DOHH2 (cell line): Measurements from ENCODE around the gene DYTN.

ENCODE experiments used
- EZH2phosphoT487 ChIP-seq: fragments of 200-600 bp; sonication (generic); IDR thresholded peaks from 2 replicates; pipeline ENCODE4 v1.6.1; 2017; ENCODE audit warnings: borderline replicate concordance, mild to moderate bottlenecking, antibody characterized with exemption, low read length, moderate library complexity, mixed read lengths
- TF ChIP-seq, protein P1 (sequence below): fragments of 200-600 bp; sonication (generic); IDR thresholded peaks from one replicate; pipeline ENCODE4 v1.5.1; 2014; ENCODE audit warnings: antibody characterized with exemption, mild to moderate bottlenecking, low read depth, low read length; ENCODE audit not compliant: poor library complexity, severe bottlenecking

DNA sequence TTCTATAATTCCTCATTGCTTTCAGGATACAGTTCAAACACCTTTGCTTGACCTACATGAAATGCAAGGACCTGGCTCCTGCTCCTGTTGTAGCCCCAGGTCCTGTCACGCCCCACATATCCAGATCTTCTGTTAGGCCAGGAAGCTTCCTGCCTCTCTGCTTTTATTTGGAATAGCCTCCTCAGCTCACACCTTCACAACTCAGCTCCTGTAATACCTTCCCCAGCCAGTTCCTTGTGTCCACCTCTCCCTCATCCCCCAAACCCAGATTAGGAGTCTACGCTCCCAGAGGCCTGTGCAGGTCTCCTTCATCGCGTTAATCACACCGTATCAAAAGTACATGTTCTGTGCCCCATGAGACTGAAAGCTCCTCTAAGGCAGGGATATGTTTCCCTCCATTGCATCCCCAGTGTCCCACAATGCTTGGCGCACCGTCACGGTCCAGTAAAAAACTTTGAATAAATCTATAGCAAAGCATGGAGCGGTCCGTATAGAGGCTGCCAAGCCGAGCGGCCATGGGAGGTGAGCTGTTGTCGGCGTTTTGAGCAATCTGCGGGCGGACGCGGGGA is 46.6 kb upstream of the DYTN start:
- no peak for TF ChIP-seq EZH2phosphoT487
- TF ChIP-seq, protein P1, sequence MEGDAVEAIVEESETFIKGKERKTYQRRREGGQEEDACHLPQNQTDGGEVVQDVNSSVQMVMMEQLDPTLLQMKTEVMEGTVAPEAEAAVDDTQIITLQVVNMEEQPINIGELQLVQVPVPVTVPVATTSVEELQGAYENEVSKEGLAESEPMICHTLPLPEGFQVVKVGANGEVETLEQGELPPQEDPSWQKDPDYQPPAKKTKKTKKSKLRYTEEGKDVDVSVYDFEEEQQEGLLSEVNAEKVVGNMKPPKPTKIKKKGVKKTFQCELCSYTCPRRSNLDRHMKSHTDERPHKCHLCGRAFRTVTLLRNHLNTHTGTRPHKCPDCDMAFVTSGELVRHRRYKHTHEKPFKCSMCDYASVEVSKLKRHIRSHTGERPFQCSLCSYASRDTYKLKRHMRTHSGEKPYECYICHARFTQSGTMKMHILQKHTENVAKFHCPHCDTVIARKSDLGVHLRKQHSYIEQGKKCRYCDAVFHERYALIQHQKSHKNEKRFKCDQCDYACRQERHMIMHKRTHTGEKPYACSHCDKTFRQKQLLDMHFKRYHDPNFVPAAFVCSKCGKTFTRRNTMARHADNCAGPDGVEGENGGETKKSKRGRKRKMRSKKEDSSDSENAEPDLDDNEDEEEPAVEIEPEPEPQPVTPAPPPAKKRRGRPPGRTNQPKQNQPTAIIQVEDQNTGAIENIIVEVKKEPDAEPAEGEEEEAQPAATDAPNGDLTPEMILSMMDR: no peak
